Fibroblast of upper back skin (primary cell): ENCODE results near the gene RNF208.
A peak's percentile ranks its signal among the peaks of the same experiment; 100 is the strongest.

Experiments
- DNase-seq: peaks from one replicate; pipeline ENCODE4 v3.0.0-alpha.2; 2013

The RNF208 gene

DNA sequence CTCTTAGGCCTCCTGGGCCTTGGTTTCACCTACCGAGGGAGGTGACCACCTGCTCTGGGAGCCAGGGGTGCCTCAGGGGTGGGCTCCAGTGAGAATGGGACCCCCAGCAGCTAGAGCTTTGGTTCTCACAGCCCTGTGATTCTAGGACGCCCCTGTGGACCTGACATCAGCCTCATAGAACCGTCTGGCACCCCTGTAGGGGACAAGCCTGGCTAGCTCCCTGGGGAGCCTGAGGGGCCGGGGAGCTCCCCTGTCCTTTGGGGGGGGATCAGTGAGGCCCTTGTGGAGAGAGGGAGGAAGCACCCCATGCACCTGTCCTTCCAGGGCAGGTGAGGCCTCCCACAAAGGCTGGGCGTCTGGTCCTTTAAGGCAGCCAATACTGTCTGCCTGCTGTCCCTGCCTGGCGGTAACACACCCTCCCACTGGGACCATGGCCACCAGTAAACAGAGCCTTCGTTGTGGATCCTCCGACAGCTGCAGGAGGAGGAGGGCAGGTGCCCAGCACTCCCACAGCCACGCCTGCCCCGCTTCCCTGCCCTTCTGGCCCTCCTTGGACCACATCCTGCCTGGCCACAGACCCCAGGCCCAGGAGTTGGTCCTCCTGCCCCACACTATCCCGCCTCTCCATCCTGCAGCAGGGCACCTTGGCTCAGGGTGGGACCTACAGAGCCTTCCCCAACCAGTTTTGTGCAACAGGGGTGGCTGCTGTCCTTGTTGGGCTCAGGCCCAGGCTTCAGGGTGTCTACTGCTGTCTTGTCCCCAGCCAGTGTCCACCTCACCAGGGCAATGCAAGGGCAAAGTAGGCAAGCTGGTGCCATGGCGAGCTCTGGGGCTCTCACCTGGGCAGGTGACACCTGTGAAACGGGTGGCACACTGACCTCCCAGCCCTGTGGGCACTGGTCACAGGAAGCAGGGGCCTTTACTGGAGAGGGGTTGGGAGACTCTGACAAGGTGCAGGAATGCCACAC lies 16.0 kb upstream of the RNF208 start:
- no peak for DNase-seq

DNA sequence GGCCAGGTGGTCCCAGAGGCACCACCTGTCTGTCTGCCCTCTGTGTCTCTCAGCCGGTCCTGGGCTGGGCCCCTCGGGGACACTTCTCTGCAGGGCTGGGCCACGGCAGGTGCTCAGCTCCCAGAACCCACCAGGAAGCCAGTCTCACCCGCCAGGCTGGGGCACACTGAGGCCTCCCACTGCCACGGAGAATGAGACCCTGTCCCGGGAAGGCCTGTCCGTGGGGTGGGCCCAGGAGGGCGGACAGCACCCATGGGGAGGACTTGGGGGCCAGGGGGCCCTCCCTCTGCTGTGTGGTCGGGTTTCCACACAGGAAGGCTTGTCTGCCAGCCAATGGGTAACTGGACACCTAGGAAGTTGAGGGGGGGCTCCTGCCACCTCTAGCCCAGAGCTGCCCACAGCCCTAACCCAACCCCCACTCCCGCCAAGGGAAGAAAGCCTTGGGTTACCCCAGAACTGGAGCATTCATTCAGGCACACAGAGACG lies 14.9 kb upstream of the RNF208 start:
- no peak for DNase-seq

DNA sequence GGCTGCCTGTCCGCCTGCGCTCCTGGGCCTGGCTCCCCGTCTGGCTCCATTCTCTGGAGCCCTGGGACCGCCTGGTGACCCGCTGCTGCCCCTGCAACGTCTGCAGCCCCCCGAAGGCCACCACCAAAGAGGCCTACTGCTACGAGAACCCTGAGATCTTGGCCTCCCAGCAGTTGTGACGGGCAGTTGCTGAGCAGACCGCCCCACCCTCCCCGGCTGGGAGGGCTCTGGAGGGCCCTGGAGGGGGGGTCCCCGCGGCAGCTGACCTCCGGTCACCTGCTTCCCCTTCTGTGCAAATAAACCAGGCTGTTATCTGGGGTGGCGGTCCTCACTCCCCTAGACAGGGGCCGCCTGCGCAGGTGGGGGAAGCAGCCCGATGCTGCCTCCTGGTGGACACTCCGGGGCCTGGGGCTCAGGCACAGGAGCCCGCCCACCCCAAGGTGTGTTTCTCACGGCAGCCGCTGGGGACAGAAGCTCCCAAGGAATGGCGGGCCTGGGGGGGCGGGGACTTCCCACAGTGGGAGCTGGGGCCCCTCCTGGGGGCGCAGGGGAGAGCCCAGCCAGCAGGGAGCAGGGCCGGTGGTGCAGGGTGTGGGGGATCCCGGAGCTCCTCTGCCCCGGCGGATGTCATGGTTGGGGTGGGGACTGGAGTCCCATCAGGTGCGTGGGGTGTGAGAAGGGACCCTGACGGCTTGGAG lies 14.3 kb upstream of the RNF208 start:
- peak; percentile 73 for DNase-seq

DNA sequence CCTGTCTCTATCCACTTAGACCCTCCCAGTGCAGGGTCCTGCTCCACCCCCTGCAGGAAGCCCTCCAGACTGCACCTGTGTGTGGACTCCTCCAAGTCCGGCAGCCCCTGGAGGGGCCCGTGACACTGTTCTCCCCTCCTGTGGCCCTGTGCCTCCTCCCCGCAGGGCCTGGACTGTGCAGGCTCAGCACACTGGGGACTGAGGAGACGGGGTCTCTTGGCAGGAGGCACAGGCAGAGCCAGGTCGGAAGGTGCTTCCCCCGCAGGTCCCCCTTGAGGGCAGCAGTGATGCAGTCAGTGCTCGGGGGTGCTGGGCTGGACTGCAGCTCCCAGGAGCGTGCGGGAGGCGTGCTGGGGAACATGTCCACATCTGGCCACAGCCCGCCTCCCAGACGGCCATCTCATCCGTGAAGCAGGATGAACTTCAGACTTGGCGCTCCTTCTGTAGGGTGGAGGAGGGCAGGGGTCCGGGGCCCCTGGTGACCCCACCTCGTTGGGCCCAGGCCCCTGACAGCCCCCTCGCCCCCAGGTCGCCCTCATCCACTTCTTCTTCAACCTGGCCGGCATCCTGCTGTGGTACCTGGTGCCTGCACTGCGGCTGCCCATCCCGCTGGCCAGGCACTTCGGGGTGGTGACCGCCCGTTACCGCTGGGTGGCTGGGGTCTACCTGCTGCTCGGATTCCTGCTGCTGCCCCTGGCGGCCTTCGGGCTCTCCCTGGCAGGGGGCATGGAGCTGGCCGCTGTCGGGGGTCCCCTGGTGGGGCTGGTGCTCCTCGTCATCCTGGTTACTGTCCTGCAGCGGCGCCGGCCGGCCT lies 13.6 kb upstream of the RNF208 start:
- no peak for DNase-seq

GRCh38 chr9:137234758-137235423 lies 12.9 kb upstream of the RNF208 start:
- no peak for DNase-seq

DNA sequence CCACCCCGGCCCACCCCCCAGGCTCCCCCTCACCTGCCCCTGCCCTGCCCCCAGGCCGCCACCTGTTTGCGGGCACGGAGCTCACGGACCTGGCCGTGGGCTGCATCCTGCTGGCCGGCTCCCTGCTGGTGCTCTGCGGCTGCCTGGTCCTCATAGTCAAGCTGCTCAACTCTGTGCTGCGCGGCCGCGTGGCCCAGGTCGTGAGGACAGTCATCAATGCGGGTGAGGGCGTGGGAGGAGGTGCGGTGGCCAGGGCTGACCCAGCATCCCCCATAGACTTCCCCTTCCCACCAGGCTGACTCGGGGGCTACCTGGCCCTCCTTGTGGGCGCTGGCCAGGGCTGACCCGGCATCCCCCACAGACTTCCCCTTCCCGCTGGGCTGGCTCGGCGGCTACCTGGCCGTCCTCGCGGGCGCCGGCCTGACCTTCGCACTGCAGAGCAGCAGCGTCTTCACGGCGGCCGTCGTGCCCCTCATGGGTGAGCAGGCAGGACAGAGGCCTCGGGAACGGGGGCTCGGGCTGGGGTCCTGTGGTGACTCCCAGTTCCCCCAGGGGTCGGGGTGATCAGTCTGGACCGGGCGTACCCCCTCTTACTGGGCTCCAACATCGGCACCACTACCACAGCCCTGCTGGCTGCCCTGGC lies 12.1 kb upstream of the RNF208 start:
- DNase-seq, result no peak

DNA sequence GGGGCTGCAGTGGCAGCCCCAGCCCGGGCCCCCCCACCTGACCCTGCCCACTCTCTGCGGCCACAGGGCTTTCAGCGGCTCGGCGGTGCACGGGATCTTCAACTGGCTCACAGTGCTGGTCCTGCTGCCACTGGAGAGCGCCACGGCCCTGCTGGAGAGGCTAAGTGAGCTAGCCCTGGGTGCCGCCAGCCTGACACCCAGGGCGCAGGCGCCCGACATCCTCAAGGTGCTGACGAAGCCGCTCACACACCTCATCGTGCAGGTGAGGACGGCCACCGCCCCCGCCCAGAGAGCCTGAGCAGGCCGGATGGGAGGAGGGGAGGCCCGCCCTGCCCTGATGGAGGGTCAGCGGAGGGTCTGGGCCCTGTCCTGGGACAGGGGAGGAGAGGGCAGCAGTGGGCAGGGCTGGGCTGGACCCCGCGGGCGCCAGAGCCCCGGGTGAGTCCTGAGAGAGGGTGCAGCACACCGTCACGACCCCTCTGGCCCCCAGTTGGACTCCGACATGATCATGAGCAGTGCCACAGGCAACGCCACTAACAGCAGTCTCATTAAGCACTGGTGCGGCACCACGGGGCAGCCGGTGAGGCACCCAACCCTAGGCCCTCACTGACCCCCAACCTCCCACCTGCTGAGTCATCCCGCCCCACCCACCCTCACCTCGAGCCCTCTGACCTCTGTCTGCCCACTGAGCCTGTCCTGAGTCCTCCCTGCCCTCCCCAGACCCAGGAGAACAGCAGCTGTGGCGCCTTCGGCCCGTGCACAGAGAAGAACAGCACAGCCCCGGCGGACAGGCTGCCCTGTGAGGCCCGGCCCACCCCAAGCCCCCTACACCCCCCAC lies 11.3 kb upstream of the RNF208 start:
- no peak for DNase-seq

- no peak for DNase-seq
Observed at GRCh38 chr9:137232510-137232909, 10.5 kb upstream of the RNF208 start.

DNA sequence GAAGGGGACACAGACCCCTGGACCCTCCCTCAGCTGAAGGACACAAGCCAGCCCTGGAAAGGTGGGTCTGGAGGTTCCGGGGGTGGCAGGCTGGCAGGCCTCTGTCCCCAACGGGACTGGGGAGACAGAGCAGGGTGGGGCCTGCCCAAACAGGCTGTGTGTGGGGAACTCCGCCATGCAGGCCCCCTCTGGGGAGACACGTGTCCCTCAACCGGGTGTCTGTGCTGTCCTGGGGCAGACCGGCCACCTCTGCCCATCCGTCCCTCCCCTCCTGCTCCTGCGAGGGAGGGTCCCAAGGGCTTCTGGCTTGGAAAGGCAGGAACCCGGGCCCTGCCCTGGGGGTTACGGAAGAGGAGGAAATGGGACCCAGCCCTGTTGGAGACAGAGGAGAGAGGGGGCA lies 10.1 kb upstream of the RNF208 start:
- no peak for DNase-seq

GRCh38 chr9:137231372-137232039 lies 9.5 kb upstream of the RNF208 start:
- DNase-seq, result no peak

- no peak for DNase-seq
Observed at GRCh38 chr9:137230705-137231371, 8.8 kb upstream of the RNF208 start, which contains the start of gene SLC34A3. Gene SLC34A3, plus strand, starts transcription at chr9:137230901. Its CDS starts 802 bp downstream, at chr9:137231703.

DNA sequence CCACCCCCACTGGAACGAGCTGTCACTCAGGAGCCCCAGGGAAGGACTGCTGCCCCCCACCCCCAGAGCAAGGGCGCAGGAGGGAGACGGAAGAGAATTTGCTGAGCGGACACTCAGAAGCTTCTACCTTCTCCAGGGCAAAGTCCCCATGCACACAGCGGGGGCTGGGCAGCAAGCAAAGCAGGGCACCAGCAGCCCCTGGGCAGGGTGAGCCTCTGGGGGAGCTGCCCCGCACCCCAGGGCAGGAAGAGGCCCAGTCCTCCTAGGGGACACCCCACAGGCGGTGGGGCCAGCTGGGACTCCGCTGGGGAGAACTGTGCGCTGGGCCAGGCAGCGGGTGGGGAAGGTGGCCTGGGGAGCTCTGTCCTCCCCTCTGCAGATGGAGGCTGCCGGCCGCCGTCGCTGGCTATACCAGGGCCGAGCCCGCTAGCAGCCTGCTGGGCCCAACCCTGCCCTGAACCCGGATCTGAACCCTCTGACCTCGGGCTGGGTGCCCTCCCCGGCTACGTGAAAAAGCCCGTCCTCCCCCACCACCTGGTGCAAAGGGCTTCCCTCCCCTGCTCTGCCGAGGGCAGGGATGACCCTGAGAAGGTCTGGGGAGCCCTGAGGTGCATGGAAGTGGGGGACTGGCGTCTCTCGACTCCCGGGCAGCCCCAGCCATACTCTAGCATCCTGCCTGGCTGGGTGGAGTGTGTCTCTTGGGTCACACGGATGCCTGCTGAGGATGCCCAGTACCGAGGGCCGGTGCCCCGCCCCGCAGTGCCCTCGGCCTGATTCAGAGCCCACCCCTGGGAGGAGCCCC lies 8.1 kb upstream of the RNF208 start:
- DNase-seq, result no peak

DNA sequence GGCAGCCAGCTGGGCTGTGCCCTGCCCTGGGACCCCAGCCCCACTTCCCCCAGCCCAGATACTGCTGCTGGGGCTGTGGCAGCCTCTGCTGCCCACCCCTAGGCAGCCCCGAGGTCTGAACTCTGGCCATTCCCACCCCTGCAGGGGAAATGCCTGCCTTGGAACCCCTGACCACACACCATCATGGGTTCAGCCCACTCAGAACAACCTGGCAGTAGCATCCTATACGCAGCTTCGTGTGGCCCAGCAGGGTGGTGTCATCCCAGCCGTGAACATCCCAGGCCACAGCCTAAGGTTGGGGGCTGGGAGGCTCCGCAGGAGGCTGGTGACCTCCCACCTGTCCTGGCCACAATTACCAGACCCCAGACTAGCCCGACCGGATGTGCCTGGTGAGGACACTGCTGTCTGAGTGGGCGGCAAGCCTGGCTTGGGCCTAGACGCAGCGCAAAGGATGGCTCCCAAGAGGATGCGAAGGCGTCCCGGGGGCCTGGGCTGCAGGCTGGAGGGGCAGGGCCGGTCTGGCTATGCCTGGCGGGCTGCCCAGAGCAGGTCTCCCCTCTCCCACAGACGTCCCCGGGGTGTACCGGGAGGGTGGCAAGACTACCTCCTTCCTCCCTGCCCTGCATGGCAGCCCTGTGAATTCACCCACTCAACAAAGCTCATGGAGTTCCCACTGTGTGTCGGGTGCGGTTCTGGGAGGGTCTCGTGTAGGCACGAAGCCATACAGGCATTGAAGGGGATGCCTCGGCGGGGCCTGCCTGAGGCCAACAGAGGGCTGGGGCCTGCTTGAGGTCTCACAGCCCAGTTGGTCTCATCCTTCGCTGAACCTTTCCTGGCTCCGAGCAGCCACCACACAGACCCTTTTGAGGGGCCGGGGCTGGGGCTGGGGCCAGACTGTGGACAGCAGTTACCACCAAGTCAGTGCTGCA lies 7.2 kb upstream of the RNF208 start:
- no peak for DNase-seq

DNA sequence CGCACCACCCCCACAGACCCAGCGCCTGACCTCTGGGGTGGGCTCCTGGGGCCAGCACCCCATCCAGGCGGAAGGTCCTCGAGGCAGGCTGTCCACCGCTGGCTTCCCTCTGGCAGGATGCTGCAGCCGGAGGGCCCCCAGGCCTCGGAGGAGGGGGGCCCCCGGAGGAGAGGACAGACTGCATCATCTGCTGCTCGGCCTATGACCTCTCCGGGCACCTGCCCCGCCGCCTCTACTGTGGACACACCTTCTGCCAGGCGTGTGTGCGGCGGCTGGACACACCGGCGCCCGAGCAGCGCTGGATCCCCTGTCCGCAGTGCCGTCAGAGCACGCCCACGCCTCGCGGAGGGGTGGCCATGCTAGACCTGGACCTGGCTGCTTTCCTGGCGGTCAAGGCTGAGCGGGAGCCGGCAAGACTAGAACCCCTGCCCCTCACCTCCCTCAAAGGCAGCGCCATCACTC lies 6.5 kb upstream of the RNF208 start:
- no peak for DNase-seq

GRCh38 chr9:137227853-137228505 lies 5.9 kb upstream of the RNF208 start:
- no peak for DNase-seq

- peak; percentile 63 for DNase-seq
Observed at GRCh38 chr9:137227054-137227852, 5.2 kb upstream of the RNF208 start, which contains the start of gene RNF224. Gene RNF224, plus strand, starts transcription at chr9:137227502. Its CDS starts 834 bp downstream, at chr9:137228336.
